GM23338 (cell line): Measurements from ENCODE around the gene ATP5ME. TPM values are rescaled to one million over a fixed set of nuclear protein-coding genes. Genes with fewer than 3 reads are reported as not detected.

Source experiments
- ATAC-seq: fragments of 200-7000 bp; cut with Tn5 transposase; 3 replicates; pipeline ENCODE4 v1.9.1; 2020
- DNase-seq: peaks from one replicate; pipeline ENCODE4 v3.0.0-alpha.2; 2015; ENCODE audit warnings: low spot score
- H2AFZ ChIP-seq: fragments of 200-600 bp; sonication (generic); 2 replicates; pipeline ENCODE4 v1.8.0; 2016; ENCODE audit warnings: antibody characterized with exemption, mild to moderate bottlenecking, moderate library complexity
- H3F3A ChIP-seq: fragments of 200-600 bp; sonication (generic); replicated peaks from 2 replicates; pipeline ENCODE4 v1.8.0; 2017; ENCODE audit warnings: antibody characterized with exemption, mixed run types, low read depth
- H3K27ac ChIP-seq: fragments of 200-600 bp; sonication (generic); 2 replicates; pipeline ENCODE4 v1.6.1; 2016; ENCODE audit warnings: low read depth
- H3K27me3 ChIP-seq: fragments of 200-600 bp; sonication (generic); 2 replicates; pipeline ENCODE4 v1.8.0; 2016; ENCODE audit warnings: mild to moderate bottlenecking, mixed run types, moderate library complexity; ENCODE audit not compliant: insufficient read depth
- H3K36me3 ChIP-seq: fragments of 200-600 bp; sonication (generic); 2 replicates; pipeline ENCODE4 v1.8.0; 2016; ENCODE audit warnings: mild to moderate bottlenecking; ENCODE audit not compliant: insufficient read depth
- H3K4me1 ChIP-seq: fragments of 200-600 bp; sonication (generic); 2 replicates; pipeline ENCODE4 v1.8.0; 2016; ENCODE audit warnings: mild to moderate bottlenecking, moderate library complexity; ENCODE audit not compliant: insufficient read depth
- H3K4me2 ChIP-seq: fragments of 200-600 bp; sonication (generic); 2 replicates; pipeline ENCODE4 v1.7.1; 2017; ENCODE audit warnings: mixed run types
- H3K4me3 ChIP-seq: fragments of 200-600 bp; sonication (generic); 2 replicates; pipeline ENCODE4 v1.6.1; 2016; ENCODE audit warnings: mixed run types
- H3K79me2 ChIP-seq: fragments of 200-600 bp; sonication (generic); replicated peaks from 2 replicates; pipeline ENCODE4 v1.8.0; 2017; ENCODE audit warnings: mild to moderate bottlenecking; ENCODE audit not compliant: insufficient read depth
- H3K9me2 ChIP-seq: fragments of 200-600 bp; sonication (generic); 2 replicates; pipeline ENCODE4 v1.8.0; 2017; ENCODE audit not compliant: insufficient read depth
- H4K20me1 ChIP-seq: fragments of 200-600 bp; sonication (generic); replicated peaks from 2 replicates; pipeline ENCODE4 v1.8.0; 2017; ENCODE audit warnings: mild to moderate bottlenecking; ENCODE audit not compliant: insufficient read depth
- H3K27ac Mint-ChIP-seq: 2 replicates; pipeline ENCODE4 v1.8.0; 2020; ENCODE audit warnings: inconsistent platforms, mild to moderate bottlenecking, moderate library complexity, mixed read lengths
- H3K27me3 Mint-ChIP-seq: 3 replicates; pipeline ENCODE4 v1.8.0; 2022; ENCODE audit warnings: low read depth, mild to moderate bottlenecking, moderate library complexity, mixed read lengths, inconsistent platforms; ENCODE audit not compliant: insufficient read depth, poor library complexity
- H3K36me3 Mint-ChIP-seq: 3 replicates; pipeline ENCODE4 v1.8.0; 2021; ENCODE audit warnings: low read depth, mild to moderate bottlenecking, inconsistent platforms, moderate library complexity, mixed read lengths
- H3K4me1 Mint-ChIP-seq: 3 replicates; pipeline ENCODE4 v1.8.0; 2020; ENCODE audit warnings: mild to moderate bottlenecking, inconsistent platforms, mixed read lengths
- H3K4me3 Mint-ChIP-seq: 3 replicates; pipeline ENCODE4 v1.8.0; 2021; ENCODE audit warnings: moderate library complexity, mild to moderate bottlenecking, inconsistent platforms, mixed read lengths
- H3K9me3 Mint-ChIP-seq: 3 replicates; pipeline ENCODE4 v1.8.0; 2020; ENCODE audit warnings: moderate library complexity, mild to moderate bottlenecking, inconsistent platforms, mixed read lengths
- EZH2 ChIP-seq: fragments of 200-600 bp; sonication (generic); IDR thresholded peaks from one replicate; pipeline ENCODE4 v1.8.0; 2017; ENCODE audit warnings: antibody characterized with exemption, mild to moderate bottlenecking, low read depth; ENCODE audit not compliant: unreplicated experiment
- JUNB ChIP-seq: IDR thresholded peaks from one replicate; pipeline ENCODE4 v1.6.1; 2016; ENCODE audit warnings: antibody characterized with exemption; ENCODE audit not compliant: unreplicated experiment
- NANOG ChIP-seq: IDR thresholded peaks from 2 replicates; pipeline ENCODE4 v1.6.1; 2016; ENCODE audit warnings: antibody characterized with exemption, borderline replicate concordance
- POLR2AphosphoS5 ChIP-seq: IDR thresholded peaks from 2 replicates; pipeline ENCODE4 v1.6.1; 2016; ENCODE audit warnings: antibody characterized with exemption, low read depth
- STAT1 ChIP-seq: IDR thresholded peaks from one replicate; pipeline ENCODE4 v1.6.1; 2016; ENCODE audit warnings: antibody characterized with exemption; ENCODE audit not compliant: unreplicated experiment
- ZNF114 ChIP-seq: fragments of 250-450 bp; sonication (Bioruptor Pico); IDR thresholded peaks from 2 replicates; pipeline ENCODE4 v1.5.0; 2020; ENCODE audit warnings: mild to moderate bottlenecking, moderate library complexity
- ZNF331 ChIP-seq: fragments of 250-450 bp; sonication (Bioruptor Pico); IDR thresholded peaks from 2 replicates; pipeline ENCODE4 v1.5.0; 2020; ENCODE audit warnings: low read depth, mild to moderate bottlenecking, moderate library complexity
- polyA plus RNA-seq: library from polyadenylated mRNA; unstranded; fragments of >200 nt; fragmentation: Nextera tagmentation; extraction: Ambion mirVana; gene quantifications from 2 replicates; pipeline ENCODE4 v1.2.1, GENCODE V29; 2016
- total RNA-seq: library from RNA; depleted of rRNA; stranded (reverse); fragments of >200 nt; shearing (Covaris generic); gene quantifications from 2 replicates; pipeline ENCODE4 v1.2.3, GENCODE V29; 2014
- TF ChIP-seq, protein P1 (sequence below): IDR thresholded peaks from 2 replicates; pipeline ENCODE4 v1.6.1; 2016; ENCODE audit warnings: antibody characterized with exemption
- TF ChIP-seq, protein P2 (sequence below), 2 experiments: fragments of 200-600 bp in 1 of 2; sonication (generic) in 1 of 2; conservative IDR thresholded peaks; 2 replicates each; pipeline versions ENCODE4 v1.5.1 to v1.6.1; 2016 to 2017; ENCODE audit warnings: antibody characterized with exemption in 2 of 2, low read depth in 2 of 2, mild to moderate bottlenecking in 2 of 2, moderate library complexity in 1 of 2
- TF ChIP-seq, protein P3 (sequence below): fragments of 250-450 bp; sonication (Bioruptor Pico); IDR thresholded peaks from 2 replicates; pipeline ENCODE4 v1.5.0; 2020; ENCODE audit warnings: mild to moderate bottlenecking, moderate library complexity

ATP5ME gene
- total and polyA plus RNA-seq, 2 experiments from 2014 or later = 60.5 to 2,021 TPM

DNA sequence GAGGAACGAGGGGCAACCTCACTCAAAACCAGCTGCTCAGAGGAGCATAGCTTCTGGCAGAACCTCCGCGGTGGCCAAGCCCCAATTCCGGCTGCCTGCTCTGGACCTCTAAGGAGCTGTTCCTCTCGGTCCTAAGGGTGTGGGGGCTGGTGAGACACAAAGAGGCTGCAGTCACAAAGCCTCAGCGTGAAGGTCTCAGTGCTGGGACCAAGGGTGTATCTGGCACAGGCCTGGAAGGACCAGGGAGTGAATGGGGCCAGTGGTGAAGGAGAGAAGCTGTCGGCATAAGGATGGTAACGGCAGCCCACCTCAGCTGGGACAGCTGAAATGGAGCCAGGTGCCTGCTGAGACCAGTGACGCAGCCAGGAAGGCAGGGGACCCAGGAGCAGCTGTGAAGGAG lies 43.4 kb downstream of the ATP5ME start (continued):
- TF ChIP-seq, protein P1, sequence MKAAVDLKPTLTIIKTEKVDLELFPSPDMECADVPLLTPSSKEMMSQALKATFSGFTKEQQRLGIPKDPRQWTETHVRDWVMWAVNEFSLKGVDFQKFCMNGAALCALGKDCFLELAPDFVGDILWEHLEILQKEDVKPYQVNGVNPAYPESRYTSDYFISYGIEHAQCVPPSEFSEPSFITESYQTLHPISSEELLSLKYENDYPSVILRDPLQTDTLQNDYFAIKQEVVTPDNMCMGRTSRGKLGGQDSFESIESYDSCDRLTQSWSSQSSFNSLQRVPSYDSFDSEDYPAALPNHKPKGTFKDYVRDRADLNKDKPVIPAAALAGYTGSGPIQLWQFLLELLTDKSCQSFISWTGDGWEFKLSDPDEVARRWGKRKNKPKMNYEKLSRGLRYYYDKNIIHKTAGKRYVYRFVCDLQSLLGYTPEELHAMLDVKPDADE = no peak
- TF ChIP-seq, protein P2, sequence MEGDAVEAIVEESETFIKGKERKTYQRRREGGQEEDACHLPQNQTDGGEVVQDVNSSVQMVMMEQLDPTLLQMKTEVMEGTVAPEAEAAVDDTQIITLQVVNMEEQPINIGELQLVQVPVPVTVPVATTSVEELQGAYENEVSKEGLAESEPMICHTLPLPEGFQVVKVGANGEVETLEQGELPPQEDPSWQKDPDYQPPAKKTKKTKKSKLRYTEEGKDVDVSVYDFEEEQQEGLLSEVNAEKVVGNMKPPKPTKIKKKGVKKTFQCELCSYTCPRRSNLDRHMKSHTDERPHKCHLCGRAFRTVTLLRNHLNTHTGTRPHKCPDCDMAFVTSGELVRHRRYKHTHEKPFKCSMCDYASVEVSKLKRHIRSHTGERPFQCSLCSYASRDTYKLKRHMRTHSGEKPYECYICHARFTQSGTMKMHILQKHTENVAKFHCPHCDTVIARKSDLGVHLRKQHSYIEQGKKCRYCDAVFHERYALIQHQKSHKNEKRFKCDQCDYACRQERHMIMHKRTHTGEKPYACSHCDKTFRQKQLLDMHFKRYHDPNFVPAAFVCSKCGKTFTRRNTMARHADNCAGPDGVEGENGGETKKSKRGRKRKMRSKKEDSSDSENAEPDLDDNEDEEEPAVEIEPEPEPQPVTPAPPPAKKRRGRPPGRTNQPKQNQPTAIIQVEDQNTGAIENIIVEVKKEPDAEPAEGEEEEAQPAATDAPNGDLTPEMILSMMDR (conservative IDR thresholded peaks at IDR 0.05; ENCODE audit: low read depth in 2 of 2) = no peak
- TF ChIP-seq POLR2AphosphoS5 (no peak), JUNB (no peak), ZNF114 (CRISPR knock-in tag) (no peak), ZNF331 (CRISPR knock-in tag) (no peak), STAT1 (no peak)

DNA sequence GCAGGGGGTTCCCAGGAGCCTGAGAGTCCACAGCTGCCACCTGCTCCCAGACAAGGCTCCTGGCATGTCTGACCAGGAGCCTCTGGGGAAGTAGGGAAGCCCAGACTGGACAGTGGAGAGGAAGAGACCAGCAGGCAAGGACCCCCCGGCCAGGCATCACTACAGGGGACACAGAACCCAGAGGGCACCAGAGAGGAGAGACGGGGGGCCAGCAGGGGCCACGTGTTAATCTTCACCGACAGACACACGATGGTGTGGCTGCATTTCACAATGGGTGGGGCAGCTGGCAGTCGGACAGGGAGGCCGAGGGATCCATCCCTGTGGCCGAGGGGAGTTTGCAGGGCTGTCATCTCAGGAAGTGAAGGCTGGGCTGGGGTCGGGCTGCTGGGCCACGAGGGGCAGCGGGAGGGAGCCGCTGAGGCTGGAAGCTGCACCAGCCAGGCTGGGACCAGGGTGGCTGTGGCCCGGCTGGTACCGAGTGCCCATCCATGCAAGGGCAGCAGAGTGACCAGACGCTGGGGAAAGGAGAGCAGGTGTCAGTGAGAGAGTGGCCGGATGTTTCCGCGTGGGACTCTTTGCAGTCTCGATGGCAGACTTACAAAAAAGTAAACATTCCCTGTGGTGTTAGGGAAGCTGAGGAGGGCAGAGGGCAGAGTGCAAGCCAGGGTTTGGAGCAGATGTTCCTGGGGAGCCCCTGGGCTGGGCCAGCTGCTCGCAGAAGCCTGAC lies 44.0 kb downstream of the ATP5ME start:
- Histone ChIP-seq H3K4me1 (no peaks in the 10 kb centered on the region; the same call in 1 of the 2 replicates), H3K4me2 (no peak overlapping the region), H3K27ac (no peak overlapping the region), H3K4me3 (no peak overlapping the region), H3K9me2 (no peaks in the 10 kb centered on the region), H4K20me1 (no peaks in the 10 kb centered on the region), H3K36me3 (no peaks in the 10 kb centered on the region), H3K79me2 (no peaks in the 10 kb centered on the region), H2AFZ (no peak overlapping the region), H3K27me3 (no peaks in the 10 kb centered on the region), H3F3A (no peaks in the 10 kb centered on the region)
- H3K27ac Mint-ChIP-seq = no peak overlapping the region
- ATAC-seq = no peak
- H3K9me3 Mint-ChIP-seq = peaks cover 21% of the 10 kb centered on the region
- H3K4me1 Mint-ChIP-seq = peaks cover 4% of the 10 kb centered on the region; the same call in 2 of the 3 replicates
- peaks cover 23% of the 10 kb centered on the region for H3K27me3 Mint-ChIP-seq
- peaks cover 8% of the 10 kb centered on the region; the same call in 1 of the 3 replicates for H3K36me3 Mint-ChIP-seq
- H3K4me3 Mint-ChIP-seq = no peak overlapping the region
- DNase-seq = no peak
- TF ChIP-seq JUNB (no peak), ZNF331 (CRISPR knock-in tag) (no peak), NANOG (no peak), STAT1 (no peak), EZH2 (no peak), ZNF114 (CRISPR knock-in tag) (no peak)
- TF ChIP-seq, protein P1 = no peak
- TF ChIP-seq, protein P3, sequence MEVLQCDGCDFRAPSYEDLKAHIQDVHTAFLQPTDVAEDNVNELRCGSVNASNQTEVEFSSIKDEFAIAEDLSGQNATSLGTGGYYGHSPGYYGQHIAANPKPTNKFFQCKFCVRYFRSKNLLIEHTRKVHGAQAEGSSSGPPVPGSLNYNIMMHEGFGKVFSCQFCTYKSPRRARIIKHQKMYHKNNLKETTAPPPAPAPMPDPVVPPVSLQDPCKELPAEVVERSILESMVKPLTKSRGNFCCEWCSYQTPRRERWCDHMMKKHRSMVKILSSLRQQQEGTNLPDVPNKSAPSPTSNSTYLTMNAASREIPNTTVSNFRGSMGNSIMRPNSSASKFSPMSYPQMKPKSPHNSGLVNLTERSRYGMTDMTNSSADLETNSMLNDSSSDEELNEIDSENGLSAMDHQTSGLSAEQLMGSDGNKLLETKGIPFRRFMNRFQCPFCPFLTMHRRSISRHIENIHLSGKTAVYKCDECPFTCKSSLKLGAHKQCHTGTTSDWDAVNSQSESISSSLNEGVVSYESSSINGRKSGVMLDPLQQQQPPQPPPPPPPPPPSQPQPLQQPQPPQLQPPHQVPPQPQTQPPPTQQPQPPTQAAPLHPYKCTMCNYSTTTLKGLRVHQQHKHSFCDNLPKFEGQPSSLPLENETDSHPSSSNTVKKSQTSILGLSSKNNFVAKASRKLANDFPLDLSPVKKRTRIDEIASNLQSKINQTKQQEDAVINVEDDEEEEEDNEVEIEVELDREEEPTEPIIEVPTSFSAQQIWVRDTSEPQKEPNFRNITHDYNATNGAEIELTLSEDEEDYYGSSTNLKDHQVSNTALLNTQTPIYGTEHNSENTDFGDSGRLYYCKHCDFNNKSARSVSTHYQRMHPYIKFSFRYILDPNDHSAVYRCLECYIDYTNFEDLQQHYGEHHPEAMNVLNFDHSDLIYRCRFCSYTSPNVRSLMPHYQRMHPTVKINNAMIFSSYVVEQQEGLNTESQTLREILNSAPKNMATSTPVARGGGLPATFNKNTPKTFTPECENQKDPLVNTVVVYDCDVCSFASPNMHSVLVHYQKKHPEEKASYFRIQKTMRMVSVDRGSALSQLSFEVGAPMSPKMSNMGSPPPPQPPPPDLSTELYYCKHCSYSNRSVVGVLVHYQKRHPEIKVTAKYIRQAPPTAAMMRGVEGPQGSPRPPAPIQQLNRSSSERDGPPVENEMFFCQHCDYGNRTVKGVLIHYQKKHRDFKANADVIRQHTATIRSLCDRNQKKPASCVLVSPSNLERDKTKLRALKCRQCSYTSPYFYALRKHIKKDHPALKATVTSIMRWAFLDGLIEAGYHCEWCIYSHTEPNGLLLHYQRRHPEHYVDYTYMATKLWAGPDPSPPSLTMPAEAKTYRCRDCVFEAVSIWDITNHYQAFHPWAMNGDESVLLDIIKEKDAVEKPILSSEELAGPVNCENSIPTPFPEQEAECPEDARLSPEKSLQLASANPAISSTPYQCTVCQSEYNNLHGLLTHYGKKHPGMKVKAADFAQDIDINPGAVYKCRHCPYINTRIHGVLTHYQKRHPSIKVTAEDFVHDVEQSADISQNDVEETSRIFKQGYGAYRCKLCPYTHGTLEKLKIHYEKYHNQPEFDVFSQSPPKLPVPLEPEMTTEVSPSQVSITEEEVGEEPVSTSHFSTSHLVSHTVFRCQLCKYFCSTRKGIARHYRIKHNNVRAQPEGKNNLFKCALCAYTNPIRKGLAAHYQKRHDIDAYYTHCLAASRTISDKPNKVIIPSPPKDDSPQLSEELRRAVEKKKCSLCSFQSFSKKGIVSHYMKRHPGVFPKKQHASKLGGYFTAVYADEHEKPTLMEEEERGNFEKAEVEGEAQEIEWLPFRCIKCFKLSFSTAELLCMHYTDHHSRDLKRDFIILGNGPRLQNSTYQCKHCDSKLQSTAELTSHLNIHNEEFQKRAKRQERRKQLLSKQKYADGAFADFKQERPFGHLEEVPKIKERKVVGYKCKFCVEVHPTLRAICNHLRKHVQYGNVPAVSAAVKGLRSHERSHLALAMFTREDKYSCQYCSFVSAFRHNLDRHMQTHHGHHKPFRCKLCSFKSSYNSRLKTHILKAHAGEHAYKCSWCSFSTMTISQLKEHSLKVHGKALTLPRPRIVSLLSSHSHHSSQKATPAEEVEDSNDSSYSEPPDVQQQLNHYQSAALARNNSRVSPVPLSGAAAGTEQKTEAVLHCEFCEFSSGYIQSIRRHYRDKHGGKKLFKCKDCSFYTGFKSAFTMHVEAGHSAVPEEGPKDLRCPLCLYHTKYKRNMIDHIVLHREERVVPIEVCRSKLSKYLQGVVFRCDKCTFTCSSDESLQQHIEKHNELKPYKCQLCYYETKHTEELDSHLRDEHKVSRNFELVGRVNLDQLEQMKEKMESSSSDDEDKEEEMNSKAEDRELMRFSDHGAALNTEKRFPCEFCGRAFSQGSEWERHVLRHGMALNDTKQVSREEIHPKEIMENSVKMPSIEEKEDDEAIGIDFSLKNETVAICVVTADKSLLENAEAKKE (CRISPR knock-in tag) = no peak
- TF ChIP-seq, protein P2 (conservative IDR thresholded peaks at IDR 0.05; ENCODE audit: low read depth in 2 of 2) = no peak
